Measurements from ENCODE around the gene SPOCK2. TPM values are rescaled to one million over a fixed set of nuclear protein-coding genes. Genes with fewer than 3 reads are reported as not detected.
A peak's percentile ranks its signal among the peaks of the same experiment; 100 is the strongest.
"Not testable (repeated sequence)": the region's sequence is repeated elsewhere in the genome, so short reads cannot be mapped to it uniquely, and the experiment has no call there.

Gene SPOCK2
- total RNA-seq, 1 donor from 2014 or later, result 9.6 TPM

DNA sequence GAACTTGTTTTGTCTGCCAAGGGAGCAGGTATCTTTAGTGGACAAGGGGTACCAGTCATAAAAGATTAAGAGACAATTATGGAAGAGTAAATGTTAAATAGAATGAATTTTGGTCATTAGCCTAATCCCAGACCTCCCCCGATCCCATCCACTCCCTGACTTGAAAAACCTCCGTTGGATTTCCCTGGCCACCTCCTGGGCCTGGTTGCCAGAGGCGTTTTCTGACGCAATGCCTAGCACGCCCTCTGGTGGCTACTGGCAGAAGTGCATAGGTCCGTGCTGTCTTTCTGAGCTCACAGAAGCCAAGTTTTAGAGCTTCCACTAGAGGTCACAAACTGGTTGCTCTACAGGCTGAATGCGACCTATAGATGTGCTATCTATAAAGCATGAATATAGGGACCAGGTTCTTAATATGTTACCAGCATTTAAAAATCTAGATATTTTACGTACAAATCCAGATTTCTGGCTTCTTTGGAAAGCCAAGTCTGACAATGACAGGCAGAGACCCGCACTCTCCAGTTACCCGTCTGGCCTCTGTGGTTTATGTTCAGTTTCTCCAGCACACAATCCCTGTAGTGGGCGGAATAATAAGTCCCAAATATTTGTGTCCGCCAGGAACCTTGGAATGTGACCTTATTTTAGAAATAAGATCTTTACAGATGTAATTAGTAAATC is 39.8 kb downstream of the SPOCK2 start:
- DNase-seq (peak; percentile 93), ATAC-seq (ENCODE audit: poor library complexity) (peak; percentile 87)
- intact Hi-C loops (cut with DNase I), result loop anchor here (1.0 to 10.0 kb wide), 2 partner anchors 90 to 286 kb away; no protein-coding TSS in a partner anchor

DNA sequence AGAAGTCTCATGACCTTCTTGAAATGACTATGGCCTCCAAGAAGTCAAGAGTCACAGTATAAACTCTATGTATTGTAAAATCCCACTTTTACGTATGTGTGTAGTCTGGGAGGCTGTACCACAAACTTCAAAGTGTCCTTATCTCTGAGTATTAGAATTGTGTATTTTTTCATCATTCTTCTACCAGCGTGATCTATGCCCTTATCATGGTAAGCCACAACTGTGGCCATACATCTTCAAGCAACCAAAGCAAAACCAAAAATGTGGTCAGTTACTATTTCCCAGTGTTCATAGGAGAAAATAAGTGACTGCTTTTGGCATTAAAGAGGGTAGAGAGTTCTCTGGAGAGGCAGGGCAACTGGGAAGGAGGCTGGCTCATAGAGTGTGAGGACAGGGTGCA is 42.8 kb downstream of the SPOCK2 start:
- intact Hi-C loops (cut with DNase I), result loop anchor here (10.0 kb wide), 1 partner anchor 289 kb away; no protein-coding TSS in a partner anchor
- no peak for ATAC-seq (ENCODE audit: poor library complexity)
- no peak for DNase-seq

DNA sequence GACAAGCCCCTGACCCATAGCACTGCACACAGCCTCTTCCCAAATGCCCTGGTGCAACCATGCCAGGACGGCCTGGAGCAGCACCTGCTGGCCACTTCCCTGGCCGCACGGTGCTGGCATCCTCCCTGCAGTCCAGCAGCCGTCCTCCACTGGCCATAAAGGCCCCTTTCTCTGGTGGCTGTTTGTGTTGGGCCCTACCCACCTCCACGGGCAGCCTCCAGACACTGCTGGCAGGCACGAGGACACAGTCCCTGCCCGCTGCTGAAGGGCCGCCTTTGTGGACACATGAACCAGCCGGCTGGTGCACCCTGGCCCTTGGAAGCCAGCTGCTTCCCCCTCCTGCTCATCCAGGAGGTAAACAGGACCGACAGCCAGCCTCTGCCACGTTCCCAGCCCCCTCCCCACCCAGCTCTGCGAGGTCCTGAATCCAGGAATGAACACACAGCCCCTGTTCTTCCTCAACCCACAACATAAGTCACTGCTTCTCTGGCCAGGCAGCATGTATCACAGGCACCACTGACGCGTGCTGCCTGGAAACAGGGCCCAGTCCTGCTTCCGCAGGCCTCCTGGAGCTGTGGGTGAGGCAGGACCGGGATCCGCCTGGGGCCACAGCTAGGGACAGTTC is 43.8 kb downstream of the SPOCK2 start:
- intact Hi-C loops (cut with DNase I), result loop anchor here (5.0 to 10.0 kb wide), 2 partner anchors 147 to 290 kb away; no protein-coding TSS in a partner anchor
- no peak for DNase-seq

DNA sequence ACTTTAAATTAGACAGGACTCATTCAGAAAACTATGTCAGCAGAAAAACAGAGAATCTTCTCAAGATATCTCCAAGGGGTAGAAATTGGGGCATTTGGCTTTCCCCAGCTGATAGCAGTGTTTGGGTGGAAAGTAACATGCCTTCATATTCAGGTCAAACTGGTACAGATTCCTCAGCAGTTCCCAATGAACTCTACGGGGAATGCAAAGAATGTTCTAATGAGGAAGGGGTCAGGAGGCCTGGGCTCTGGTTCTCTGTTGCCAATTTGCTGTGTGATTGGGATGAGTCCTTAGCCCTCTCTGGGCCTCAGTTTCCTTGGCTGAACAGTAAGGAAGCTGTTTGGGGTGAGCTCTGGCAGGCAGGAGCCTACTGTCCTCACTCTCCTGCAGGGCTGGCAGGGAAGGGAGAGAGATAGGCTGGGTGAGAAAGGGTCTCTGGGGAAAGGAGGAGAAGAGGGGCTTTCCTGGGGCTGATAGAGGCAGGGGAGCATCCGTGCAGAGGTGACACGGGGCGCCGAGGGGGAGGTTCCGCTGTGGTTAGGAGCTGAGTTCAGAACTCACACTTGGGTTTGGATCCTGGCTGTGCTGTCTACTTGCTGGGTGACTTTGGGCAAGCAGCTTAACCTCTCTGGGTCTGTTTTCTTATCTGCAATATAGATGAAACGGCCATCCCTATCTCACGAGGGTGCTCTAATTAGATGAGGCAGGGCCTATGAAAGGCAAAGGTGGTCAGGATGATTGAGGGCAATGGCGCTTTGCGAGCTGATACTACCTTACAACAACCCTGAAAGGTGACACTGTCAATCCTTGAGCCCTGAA is 45.1 kb downstream of the SPOCK2 start:
- DNase-seq (no peak), ATAC-seq (ENCODE audit: poor library complexity) (no peak)
- intact Hi-C loops (cut with DNase I), result loop anchor here (5.0 to 10.0 kb wide), 2 partner anchors 146 to 292 kb away; no protein-coding TSS in a partner anchor

More for the DNA sequence above, 43.8 kb downstream of the SPOCK2 start:
- peak; percentile 84 for ATAC-seq (ENCODE audit: poor library complexity)

DNA sequence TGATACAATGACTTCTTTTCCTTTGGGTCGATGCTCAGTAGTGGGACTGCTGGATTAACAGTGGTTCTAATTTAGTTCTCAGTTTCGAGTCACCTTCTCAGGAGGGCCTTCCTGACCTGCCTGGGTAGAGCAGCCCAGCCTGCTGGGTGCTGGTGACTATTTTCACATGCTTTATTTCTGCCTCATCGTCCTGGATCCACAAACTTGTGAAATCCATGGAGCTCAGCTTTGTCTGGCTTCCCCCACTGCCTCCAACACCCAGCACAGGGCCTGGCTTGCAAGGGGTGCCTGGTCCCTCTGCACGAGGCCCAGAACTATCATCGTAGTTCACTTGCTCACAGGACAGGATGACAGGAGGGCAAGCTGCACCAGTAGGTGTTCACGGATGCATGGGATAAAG is 46.9 kb downstream of the SPOCK2 start:
- ATAC-seq (ENCODE audit: poor library complexity) (no peak), DNase-seq (no peak)
- intact Hi-C loops (cut with DNase I), result loop anchor here (5.0 to 10.0 kb wide), 2 partner anchors 144 to 293 kb away; no protein-coding TSS in a partner anchor

DNA sequence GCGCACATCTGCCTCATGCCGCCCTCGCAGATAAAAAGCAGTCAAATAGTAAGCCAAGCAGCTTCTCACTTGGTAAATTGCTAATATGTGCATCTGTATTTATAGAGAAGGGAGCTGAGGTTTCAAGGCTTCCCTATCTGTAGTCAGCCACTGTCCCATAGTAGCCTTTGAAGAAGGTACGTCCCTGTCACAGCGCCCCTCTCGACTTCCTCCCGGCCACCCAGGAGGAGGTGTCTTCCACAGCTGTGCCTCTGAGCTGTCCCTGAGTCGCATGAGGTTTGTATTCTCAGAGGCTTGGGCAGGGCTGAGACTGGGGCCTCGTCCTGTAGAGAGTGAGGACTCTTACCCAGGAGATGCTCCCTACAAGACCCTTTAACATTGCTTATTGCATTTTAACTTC is 49.0 kb downstream of the SPOCK2 start:
- DNase-seq, result no peak
- intact Hi-C loops (cut with DNase I), result no loop called here
- ATAC-seq (ENCODE audit: poor library complexity), result no peak

DNA sequence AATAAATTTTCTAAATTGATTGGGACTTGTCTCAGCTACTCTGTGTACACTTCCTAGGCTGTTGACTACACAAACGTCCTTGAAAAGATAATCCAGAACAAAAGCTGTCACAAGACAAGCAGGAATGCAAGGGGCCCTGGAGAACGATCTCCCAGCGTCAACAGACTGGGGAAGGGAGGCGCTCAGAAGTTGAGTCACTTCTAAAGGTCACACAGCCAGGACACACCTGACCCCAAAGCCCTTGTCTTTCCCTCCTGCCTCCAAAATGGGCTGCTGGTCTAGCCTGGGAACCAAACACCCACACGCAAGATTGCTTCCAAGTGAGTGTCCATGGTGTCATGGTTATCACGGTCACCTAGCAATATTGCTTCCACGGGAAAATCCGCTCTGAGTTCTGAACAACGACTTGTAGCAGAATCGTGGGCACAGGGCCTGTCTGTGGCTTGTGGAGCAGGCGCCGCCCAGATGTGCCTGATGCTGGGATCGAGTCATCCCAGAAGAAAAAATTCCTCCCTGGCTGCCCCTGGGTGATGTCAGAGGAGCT is 49.8 kb downstream of the SPOCK2 start:
- DNase-seq, result no peak
- intact Hi-C loops (cut with DNase I), result no loop called here
- ATAC-seq (ENCODE audit: poor library complexity), result peak; percentile 37

DNA sequence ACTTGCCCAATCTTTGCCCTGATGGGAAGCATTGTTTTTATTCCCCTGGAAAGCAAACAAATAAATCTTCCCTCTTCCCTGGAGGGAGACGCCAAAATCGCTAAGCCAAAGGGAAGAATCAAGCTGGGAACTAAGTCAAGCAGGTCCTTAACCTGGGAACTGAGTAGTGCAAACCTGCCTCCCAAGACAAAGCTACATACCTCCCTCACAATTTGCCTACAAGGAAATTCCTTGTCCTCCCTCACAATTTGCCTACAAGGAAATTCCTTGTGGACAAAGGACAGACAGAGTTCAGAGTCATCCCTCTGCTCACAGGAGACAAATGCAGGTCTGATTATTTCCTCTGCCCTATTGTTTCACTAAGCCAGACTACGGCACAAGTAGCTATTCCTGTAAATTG is 50.5 kb downstream of the SPOCK2 start:
- DNase-seq, result no peak
- ATAC-seq (ENCODE audit: poor library complexity), result no peak

DNA sequence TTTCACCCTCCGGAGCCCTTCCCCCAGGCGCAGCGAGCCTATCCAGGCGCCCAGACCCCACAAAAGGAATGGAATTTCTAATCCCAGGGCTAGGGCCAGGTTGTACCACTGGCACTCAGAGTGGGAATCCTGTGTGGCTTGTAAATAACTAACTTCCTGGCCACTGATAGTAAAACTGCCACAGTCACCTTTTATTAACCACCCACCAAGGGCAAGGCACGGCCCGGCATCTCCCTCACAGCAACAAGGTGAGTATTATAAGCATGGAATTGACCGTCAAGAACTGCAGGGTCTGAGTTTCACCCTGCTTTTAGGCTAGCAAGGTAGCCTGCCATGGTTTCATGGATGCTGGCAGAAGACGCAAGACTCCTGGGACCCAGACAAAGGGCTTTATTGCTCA is 51.1 kb downstream of the SPOCK2 start:
- DNase-seq (no peak), ATAC-seq (ENCODE audit: poor library complexity) (no peak)

More for the DNA sequence above, 50.5 kb downstream of the SPOCK2 start:
- intact Hi-C loops (cut with DNase I), result no loop called here

DNA sequence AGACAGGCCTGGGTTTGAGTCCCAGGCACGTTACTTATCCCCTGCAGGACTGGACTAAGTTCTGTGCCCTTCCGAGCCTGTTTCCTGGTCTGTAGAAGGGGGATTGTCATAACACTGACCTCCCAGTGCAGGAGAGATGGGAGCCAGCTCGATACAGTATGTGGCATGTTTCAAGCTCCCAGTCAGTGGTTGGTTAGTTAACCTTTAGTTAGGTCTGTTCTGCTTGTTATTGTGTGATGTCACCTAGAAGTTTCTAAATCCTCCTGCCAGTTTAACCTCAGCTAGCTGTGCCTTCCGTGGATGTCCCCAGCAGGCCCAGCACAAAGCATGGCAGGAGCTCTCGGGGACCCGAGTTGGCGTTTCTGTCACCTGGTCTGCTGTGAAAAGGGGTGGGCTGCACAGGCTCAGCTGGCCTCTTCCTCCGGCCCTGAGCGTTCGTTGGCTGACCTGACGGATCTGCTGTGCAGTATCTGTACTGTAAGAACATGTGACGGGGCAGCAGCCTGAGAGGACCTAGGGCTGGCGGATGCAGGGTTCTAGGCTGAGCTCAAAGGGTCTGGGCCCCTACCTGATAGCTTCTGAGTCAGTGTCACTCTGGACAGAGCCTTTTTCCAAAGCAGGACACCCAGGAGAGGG is 53.0 kb downstream of the SPOCK2 start:
- ATAC-seq (ENCODE audit: poor library complexity), result peak; percentile 40
- intact Hi-C loops (cut with DNase I), result no loop called here
- no peak for DNase-seq

More for the DNA sequence above, 51.1 kb downstream of the SPOCK2 start:
- intact Hi-C loops (cut with DNase I), result no loop called here

DNA sequence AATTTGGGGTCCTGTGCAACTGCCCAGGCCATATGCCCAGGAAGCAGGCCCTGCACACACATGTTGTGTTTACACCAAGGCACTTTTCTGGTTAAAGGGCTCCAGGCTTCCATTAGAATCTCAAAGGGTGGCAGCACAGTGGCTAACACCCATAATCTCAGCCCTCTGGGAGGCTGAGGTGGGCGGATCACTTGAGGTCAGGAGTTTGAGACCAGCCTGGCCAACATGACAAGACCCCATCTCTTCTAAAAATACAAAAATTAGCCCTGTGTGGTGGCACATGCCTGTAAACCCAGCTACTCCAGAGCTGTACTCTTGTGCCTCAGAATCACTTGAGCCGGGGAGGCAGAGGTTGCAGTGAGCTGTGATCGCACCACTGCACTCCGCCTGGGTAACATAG is 53.6 kb downstream of the SPOCK2 start:
- no peak for DNase-seq
- no peak for ATAC-seq (ENCODE audit: poor library complexity)
- intact Hi-C loops (cut with DNase I), result no loop called here

DNA sequence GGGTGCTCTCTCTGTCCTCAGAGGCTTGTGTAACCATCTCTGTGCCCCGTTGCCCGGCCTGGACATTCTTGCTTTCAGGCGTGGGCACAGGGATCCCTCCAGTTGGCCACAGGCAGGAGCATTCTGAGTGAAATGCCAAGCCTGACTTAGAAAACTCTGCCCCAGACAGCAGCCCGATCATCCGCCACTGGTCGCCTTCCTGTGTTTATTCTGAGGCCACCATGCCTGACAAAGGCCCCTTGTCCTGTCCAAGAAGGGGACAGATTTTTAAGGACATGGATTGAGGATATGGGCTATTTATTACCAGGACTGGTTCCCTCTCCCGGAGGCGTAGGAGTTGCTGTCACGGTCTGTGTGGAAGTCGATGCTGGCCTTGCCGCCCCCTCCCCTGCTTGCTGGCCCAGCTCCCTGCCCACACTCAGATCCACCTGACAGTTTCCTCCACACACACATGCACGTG is 54.3 kb downstream of the SPOCK2 start:
- no peak for DNase-seq
- ATAC-seq (ENCODE audit: poor library complexity), result no peak
- intact Hi-C loops (cut with DNase I), result no loop called here

DNA sequence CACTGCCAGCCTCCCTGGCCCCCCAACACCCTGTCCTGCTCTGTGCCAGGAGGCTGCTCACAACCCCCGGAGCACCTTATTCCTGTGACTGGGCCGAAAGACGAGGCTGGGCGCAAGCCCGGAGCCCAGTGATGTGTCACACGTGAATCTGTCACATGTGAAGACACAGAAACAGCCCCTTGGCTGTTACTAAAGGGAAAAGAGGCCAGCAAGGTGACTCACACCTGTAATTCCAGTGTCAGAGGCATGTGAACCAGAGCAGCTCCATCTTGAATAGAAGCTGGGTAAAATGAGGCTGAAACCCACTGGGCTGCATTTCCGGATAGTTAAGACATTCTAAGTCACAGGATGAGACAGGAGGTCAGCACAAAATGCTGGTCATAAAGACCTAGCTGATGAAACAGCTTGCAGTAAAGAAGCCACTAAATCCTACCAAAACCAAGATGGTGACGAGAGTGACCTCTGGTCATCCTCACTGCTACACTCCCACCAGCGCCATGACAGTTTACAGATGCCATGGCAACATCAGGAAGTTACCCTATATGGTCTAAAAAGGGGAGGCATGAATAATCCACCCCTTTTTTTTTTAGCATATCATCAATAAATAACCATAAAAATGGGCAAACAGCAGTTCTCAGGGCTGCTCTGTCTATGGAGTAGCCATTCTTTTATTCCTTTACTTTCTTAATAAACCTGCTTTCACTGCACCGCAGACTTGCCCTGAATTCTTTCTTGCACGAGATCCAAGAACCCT is 55.8 kb downstream of the SPOCK2 start:
- not testable (repeated sequence) for ATAC-seq (ENCODE audit: poor library complexity); DNase-seq

DNA sequence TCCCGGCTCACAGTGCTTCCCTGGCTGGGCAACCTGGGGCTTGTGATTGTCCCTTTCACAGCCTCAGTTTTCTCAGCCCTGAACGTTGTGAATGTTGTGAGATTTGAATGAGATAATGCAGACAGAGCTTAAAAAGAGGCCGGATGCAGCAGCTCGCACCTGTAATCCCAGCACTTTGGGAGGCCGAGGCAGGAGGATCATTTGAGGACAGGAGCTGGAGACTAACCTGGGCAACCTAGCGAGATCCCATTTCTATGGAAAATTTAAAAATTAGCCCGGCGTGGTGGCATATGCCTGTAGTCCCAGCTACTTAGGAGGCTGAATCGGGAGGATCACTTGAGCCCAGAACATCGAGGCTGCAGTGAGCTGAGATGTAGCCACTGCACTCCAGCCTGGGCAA is 56.6 kb downstream of the SPOCK2 start:
- no peak for ATAC-seq (ENCODE audit: poor library complexity)
- no peak for DNase-seq
- intact Hi-C loops (cut with DNase I), result no loop called here

More for the DNA sequence above, 55.8 kb downstream of the SPOCK2 start:
- intact Hi-C loops (cut with DNase I), result not testable (repeated sequence)

DNA sequence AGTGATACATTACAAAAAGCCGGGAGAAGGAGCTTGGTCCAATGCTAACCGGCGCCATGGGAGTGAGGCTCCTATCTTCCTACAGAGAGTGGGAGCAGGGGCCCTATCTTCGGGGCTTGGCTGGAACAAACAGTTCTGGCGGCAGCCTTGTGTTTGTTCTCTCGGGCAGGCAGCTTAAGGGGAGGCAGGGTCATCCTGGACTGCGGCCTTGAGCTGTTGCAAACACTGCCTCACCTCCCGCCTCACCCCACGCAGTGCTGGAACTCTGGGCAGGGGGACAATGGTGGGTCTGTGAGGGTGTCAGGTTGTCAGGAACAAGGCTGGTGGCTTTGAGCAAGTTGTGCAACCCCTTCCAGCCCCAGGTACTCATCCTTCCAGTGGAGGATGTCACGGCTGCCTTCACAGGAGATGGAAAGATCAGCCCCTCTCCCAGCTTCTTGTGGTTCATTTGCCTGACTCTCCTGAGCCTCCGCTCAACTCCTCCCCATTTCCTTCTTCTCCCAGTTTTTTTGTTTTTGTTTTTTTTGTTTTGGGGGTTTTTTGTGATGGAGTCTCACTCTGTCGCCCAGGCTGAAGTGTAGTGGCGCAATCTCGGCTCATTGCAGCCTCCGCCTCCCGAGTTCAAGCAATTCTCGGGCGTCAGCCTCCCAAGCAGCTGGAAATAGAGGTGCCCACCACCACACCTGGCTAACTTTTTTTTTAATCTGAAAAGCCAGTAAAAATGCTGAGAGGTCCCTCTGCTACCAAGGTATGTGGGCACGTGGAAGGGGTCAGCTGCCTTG is 57.4 kb downstream of the SPOCK2 start:
- intact Hi-C loops (cut with DNase I), result no loop called here
- DNase-seq, result peak; percentile 84
- ATAC-seq (ENCODE audit: poor library complexity), result peak; percentile 92

DNA sequence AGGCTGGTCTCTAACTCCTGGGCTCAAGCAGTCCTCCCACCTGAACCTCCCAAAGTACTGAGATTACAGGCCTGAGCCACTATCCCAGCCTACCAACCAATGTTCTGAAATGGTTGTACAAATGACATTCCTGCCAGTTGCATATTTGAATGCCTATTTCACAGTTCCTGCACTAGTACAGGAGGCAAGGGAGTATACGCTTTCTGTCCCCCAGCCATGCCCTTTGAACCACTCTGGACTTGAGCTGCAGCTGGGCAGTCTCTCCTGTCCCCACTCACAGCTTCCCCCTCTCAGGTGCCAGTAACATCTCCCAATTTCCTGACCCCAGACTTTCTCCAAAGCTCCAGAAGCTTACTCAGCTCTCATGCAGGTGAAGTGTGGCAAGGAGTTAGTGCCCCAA is 58.9 kb downstream of the SPOCK2 start:
- DNase-seq (no peak), ATAC-seq (ENCODE audit: poor library complexity) (no peak)
- intact Hi-C loops (cut with DNase I), result no loop called here

DNA sequence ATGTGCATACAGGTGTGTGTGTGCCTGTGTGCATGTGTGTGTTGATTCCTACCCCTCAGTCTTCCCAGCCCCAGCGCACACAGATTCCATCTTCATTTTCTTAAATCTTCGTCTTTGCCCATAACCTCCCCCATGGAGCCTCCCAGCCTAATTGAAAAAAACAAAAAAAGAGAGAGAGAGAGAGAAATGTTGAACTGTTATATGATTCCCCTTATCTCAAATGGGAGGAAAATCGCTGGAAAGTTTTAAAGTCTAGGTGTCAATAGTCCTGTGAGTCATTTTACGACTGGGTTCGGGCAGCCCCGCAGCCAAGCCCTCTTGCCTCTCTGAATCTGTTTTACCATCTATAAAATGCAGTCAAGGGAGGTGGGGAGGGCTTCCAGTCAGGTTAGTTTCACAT is 60.9 kb downstream of the SPOCK2 start:
- intact Hi-C loops (cut with DNase I), result no loop called here
- ATAC-seq (ENCODE audit: poor library complexity) (no peak), DNase-seq (no peak)
